GM12874 (cell line): Measurements from ENCODE around the gene ZFP36L2.

Experiments used
- CTCF ChIP-seq: IDR thresholded peaks from 2 replicates; pipeline ENCODE4 v1.5.1; 2011; ENCODE audit warnings: low read depth, mild to moderate bottlenecking, control low read depth, low read length, moderate library complexity; ENCODE audit not compliant: insufficient read depth

ZFP36L2 gene

GRCh38 chr2:43226955-43227829 is 786 bp upstream of the ZFP36L2 start:
- TF ChIP-seq CTCF = no peak

DNA sequence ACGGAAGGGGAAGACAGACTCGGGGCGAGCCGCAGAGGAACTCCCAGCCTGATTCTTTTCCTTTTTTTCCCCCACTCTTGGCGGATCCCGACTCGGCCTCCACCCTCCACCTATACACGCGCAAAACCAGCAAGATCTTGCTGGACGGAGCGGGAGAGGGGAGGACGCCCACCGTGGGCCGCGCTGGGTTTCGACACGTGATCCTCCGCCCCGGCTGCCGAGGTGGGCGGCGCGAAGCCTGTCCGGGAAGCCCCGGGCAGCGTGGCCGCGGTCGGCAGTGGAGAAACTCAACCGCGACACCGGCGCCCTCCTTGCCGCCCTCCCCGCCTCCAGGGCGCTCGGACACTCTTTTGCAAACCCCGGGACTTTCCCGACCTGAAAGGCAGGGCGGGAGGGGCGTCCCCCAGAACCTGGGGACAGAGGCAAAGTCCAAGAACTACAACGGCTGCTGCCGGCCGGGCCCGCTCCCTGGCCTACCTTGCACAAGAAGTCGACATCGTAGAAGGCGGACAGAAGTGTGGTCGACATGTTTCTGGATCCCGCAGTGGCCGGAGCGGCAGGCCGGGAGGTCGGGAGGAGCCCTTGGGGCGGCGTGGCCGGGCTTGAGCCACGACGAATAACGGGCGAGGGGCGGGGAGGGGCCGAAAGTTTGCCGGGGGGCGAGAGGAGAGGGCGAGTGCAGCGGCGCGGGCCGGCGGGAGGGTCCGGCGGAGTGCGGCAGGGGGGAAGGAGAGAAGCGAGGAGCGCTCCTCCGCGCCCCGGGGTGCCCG is 433 bp downstream of the ZFP36L2 start:
- TF ChIP-seq CTCF = no peak

- no peak for TF ChIP-seq CTCF
These were observed 1.2 kb downstream of the ZFP36L2 start for GRCh38 chr2:43225093-43225787.

- TF ChIP-seq CTCF = no peak
These were observed 1.8 kb downstream of the ZFP36L2 start for GRCh38 chr2:43224571-43225092.

- peak; percentile 68 for TF ChIP-seq CTCF
These were observed 2.3 kb downstream of the ZFP36L2 start for GRCh38 chr2:43224131-43224570.

DNA sequence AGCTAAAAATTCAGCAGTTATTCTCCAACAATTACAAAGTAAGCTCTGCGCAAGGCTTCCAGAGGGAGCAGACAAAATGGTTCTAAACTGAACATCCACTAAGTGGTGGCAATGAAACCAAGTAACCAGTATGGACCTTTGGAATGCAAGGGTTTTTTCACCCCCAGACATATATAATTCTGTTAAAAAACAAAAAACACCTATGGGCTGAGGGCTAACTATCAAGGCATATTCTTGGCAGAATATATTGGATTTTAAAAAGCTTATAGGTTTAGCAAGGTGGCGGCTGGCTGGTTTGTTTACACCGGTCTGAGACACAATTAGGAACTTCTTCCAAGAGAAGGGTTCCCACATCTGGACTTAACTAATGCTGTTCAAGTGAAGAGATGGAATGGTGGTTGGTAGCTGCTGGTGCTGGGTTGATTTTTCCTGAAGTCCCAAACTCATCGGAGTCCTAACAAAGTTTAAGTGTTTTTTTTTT is 2.8 kb downstream of the ZFP36L2 start:
- TF ChIP-seq CTCF = no peak
